Inflammatory macrophage treated with lipopolysaccharide for 4 hours (primary cell): ENCODE data around the gene PKDCC.
"Not testable (repeated sequence)": the region's sequence is repeated elsewhere in the genome, so short reads cannot be mapped to it uniquely, and the experiment has no call there.

ENCODE experiments used
- DNase-seq: peaks from one replicate; pipeline ENCODE4 v3.0.0-alpha.2; 2020

The PKDCC gene

GRCh38 chr2:42031281-42032223 is 16.3 kb upstream of the PKDCC start:
- DNase-seq, result no peak

- DNase-seq, result no peak
Measured at GRCh38 chr2:42032224-42032620, 15.6 kb upstream of the PKDCC start.

- DNase-seq, result no peak
Measured at GRCh38 chr2:42032745-42033144, 15.1 kb upstream of the PKDCC start.

- not testable (repeated sequence) for DNase-seq
Measured at GRCh38 chr2:42034096-42034495, 13.7 kb upstream of the PKDCC start.

- DNase-seq, result no peak
Measured at GRCh38 chr2:42035241-42035640, 12.6 kb upstream of the PKDCC start.

- DNase-seq, result no peak
Measured at GRCh38 chr2:42036413-42036812, 11.4 kb upstream of the PKDCC start.

GRCh38 chr2:42036940-42037339 is 10.9 kb upstream of the PKDCC start:
- DNase-seq, result no peak

GRCh38 chr2:42040643-42041278 is 7.1 kb upstream of the PKDCC start:
- no peak for DNase-seq

- DNase-seq, result no peak
Measured at GRCh38 chr2:42041377-42042127, 6.3 kb upstream of the PKDCC start.

GRCh38 chr2:42042631-42043355 is 5.0 kb upstream of the PKDCC start:
- DNase-seq, result no peak

- no peak for DNase-seq
Measured at GRCh38 chr2:42043789-42044394, 3.9 kb upstream of the PKDCC start.

- DNase-seq, result no peak
Measured at GRCh38 chr2:42044939-42045338, 2.9 kb upstream of the PKDCC start.

GRCh38 chr2:42045352-42045751 is 2.5 kb upstream of the PKDCC start:
- DNase-seq, result no peak

GRCh38 chr2:42045848-42046748 is 1.7 kb upstream of the PKDCC start:
- DNase-seq, result no peak

GRCh38 chr2:42046819-42047487 is 868 bp upstream of the PKDCC start:
- no peak for DNase-seq

- no peak for DNase-seq
Measured at GRCh38 chr2:42048299-42049220, 739 bp downstream of the PKDCC start.

GRCh38 chr2:42049221-42050009 is 1.6 kb downstream of the PKDCC start:
- no peak for DNase-seq

- DNase-seq, result no peak
Measured at GRCh38 chr2:42050010-42050702, 2.3 kb downstream of the PKDCC start.
